Mesodermal cell (in vitro differentiated cells): ENCODE measurements around the gene DNALI1.

Experiments
- H3K27ac ChIP-seq: 2 replicates; pipeline ENCODE4 v1.7.0; 2013; ENCODE audit warnings: mild to moderate bottlenecking, low read depth, low read length, moderate library complexity; ENCODE audit not compliant: severe bottlenecking
- H3K36me3 ChIP-seq: 2 replicates; pipeline ENCODE4 v1.7.1; 2013; ENCODE audit warnings: mild to moderate bottlenecking, low read length, moderate library complexity; ENCODE audit not compliant: control insufficient read depth, insufficient read depth
- H3K4me1 ChIP-seq: one replicate; pipeline ENCODE4 v1.7.1; 2013; ENCODE audit warnings: mild to moderate bottlenecking, low read length; ENCODE audit not compliant: insufficient read depth, control insufficient read depth, poor library complexity, severe bottlenecking
- H3K4me3 ChIP-seq: 2 replicates; pipeline ENCODE4 v1.7.0; 2013; ENCODE audit warnings: low read length, control low read depth, mild to moderate bottlenecking; ENCODE audit not compliant: insufficient read depth, poor library complexity, severe bottlenecking; ENCODE audit errors: extremely low read depth
- H3K9me3 ChIP-seq: 2 replicates; pipeline ENCODE4 v1.7.1; 2013; ENCODE audit warnings: mild to moderate bottlenecking, low read length, moderate library complexity; ENCODE audit not compliant: control insufficient read depth
- WGBS, 2 experiments: methylation state at CpG; one replicate each; pipeline ENCODE4 v1.1.5; 2013; ENCODE audit warnings: missing lambda C conversion rate in 2 of 2; ENCODE audit not compliant: insufficient coverage in 2 of 2; 5-methylcytosine and 5-hydroxymethylcytosine counted together

The DNALI1 gene

DNA sequence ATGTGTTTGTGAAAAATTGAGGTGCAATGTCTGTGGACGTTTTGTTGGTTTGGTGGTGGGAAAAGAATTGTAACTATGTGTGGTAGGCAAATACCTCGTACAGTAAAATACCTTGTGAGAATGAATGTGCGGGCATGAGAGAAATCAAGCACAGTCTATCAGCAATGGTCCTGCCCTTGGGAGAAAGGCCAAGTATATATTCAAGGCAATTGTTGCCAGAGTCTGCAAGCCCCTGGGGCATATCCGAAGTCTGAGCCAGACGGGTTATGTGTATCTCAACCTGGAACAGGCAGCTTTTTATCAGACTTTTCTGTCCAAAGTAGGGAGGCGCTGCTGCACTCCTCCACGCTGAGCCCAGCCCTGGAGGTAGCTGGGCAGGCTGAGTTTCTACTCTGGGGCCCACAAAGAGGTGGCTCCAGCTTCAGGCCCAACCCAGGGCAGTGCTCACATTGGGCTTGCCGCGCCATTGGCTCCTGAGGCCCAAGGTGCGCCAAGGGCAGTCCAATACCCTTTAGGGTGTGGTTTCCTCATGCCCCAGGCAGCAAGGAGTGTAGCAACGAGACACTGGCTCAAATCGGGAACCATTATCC, 48.4 kb downstream of the DNALI1 start:
- Histone ChIP-seq H3K27ac (no peak overlapping the region), H3K36me3 (no peaks in the 10 kb centered on the region), H3K4me3 (no peak overlapping the region), H3K9me3 (no peaks in the 10 kb centered on the region), H3K4me1 (no peaks in the 10 kb centered on the region)
- 84% methylated on average over 12 of the region's 12 CpGs for WGBS, 2 experiments

DNA sequence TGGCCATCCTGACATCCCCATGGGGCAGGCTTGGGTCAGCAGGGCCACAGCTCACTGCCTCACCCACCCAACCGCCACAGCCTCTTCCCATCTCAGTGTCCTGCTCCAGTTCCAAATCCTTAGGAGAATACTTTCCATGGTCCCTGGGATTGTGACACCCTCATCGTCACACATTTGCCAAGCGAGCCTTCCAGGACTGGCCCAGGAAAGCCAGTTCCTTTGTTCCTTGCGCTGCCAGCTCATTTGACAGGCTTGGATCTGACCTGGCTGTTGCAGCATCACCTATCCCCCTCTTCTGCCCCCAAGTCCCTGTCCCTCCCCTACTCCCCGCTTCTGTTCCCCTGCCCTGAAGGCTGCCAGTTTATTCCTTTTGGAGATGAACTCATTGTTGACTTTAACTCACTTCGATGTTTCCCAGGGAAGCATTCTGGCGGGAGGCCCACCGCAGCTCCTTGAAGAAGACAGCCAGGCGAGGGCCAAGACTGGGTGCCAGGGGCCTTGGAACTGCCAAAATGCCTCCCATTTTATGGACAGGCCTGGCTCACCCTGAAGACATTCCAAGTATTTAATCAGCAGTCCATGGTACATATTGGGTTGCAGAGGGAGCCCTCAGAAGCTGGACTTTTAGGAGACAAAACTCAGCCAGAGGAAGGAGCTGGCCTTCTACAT, 49.2 kb downstream of the DNALI1 start:
- no peak overlapping the region for H3K4me3 ChIP-seq
- no peaks in the 10 kb centered on the region for H3K9me3 ChIP-seq
- H3K27ac ChIP-seq: no peak overlapping the region
- WGBS, 2 experiments: 86 to 91% methylated on average over 8 to 9 of the region's 9 CpGs
- H3K4me1 ChIP-seq: no peaks in the 10 kb centered on the region
- H3K36me3 ChIP-seq: no peaks in the 10 kb centered on the region

DNA sequence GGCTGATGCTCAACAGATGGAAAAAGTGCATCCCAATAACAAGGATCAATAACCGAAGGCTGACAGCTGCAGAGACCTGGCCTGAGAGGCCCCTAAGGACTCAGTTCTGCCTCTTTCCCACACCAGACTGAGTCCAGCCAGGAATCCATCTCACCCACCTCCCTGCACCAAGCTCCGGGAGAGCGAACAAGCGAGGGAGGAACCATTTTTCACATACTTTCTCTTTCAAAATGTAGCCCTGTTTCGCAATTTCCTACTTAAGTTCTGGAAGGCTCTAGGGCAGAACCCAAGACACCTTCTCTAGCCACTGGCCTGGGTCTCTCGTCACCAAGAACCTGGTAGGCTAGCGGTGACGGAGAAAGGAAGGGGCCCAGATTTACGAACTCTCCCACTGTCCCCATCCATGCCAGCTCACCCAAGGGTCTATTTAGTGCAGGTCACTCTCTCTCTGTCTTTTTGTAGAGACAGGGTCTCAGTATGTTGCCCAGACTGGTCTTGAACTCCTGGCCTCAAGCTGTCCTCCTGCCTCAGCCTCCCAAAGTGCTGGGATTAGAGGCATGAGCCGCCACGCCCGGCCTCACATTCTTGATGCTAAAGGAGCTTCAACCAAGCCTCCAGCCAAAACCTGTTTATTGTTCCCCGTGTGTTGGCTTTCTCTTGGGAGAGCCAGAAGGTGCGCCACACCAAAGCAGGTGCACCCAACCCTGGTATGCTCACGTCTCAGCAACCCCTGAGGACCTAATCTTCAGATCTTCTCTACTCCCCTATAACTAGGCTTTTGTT, 49.9 kb downstream of the DNALI1 start:
- Histone ChIP-seq H3K4me1 (no peaks in the 10 kb centered on the region), H3K4me3 (no peak overlapping the region), H3K27ac (no peak overlapping the region), H3K9me3 (no peaks in the 10 kb centered on the region), H3K36me3 (no peaks in the 10 kb centered on the region)
- WGBS, 2 experiments: 86 to 94% methylated on average over 12 to 14 of the region's 15 CpGs

- H3K4me1 ChIP-seq: no peaks in the 10 kb centered on the region
- H3K4me3 ChIP-seq: no peak overlapping the region
- no peak overlapping the region for H3K27ac ChIP-seq
- 0 to 18% methylated on average over 1 of the region's 2 CpGs for WGBS, 2 experiments
- no peaks in the 10 kb centered on the region for H3K9me3 ChIP-seq
- no peaks in the 10 kb centered on the region for H3K36me3 ChIP-seq
These were observed 52.3 kb downstream of the DNALI1 start for GRCh38 chr1:37609002-37609401.

DNA sequence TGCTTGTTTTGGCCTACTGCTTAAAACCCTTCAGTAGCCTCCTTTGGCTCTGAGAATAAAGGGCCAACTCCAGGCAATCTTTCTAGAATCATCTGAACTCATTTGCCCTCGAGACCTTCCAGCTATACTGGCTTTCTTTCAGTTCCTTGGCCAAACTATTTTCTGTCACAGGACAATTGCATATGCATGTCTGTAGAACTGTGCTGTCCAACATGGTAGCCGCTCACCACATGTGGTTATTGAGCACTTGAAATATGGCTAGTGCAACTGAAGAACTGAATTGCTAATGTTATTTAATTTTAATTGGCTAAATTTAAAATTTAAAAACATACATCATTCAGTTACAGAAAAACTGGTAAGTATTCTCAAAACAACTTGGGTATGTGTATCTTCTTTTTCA, 53.3 kb downstream of the DNALI1 start:
- H3K4me1 ChIP-seq: no peaks in the 10 kb centered on the region
- no peak overlapping the region for H3K27ac ChIP-seq
- H3K4me3 ChIP-seq: no peak overlapping the region
- H3K9me3 ChIP-seq: no peaks in the 10 kb centered on the region
- H3K36me3 ChIP-seq: no peaks in the 10 kb centered on the region
- 33 to 70% methylated on average over 1 to 2 of the region's 2 CpGs for WGBS, 2 experiments

DNA sequence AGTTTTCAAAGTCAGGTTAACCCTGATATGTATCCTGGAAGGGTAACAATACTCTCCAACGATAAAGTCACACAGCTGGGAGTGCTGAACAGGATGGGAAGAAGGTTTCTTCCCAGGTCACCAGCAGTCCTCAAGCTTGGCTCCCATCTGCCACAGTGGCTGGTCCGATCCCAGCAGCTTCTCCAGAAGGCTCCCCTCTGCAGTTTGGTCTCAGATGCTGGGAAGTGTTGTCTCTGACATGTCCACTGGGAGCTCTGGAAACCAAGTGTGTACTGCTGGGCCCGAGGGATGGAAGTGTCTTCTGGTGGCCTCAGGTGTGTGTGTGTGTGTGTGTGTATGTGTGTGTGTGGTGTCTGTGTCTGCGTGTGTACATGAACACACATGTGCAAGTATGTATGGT, 55.4 kb downstream of the DNALI1 start:
- H3K9me3 ChIP-seq: no peaks in the 10 kb centered on the region
- no peak overlapping the region for H3K4me3 ChIP-seq
- WGBS, 2 experiments: 76 to 79% methylated on average over 3 of the region's 4 CpGs
- no peaks in the 10 kb centered on the region for H3K4me1 ChIP-seq
- H3K27ac ChIP-seq: no peak overlapping the region
- H3K36me3 ChIP-seq: no peaks in the 10 kb centered on the region

- Histone ChIP-seq H3K4me1 (no peaks in the 10 kb centered on the region), H3K4me3 (no peak overlapping the region), H3K9me3 (no peaks in the 10 kb centered on the region), H3K27ac (no peak overlapping the region), H3K36me3 (no peaks in the 10 kb centered on the region)
- 80 to 86% methylated on average over 4 of the region's 5 CpGs for WGBS, 2 experiments
These were observed 57.4 kb downstream of the DNALI1 start for GRCh38 chr1:37614105-37614504.

DNA sequence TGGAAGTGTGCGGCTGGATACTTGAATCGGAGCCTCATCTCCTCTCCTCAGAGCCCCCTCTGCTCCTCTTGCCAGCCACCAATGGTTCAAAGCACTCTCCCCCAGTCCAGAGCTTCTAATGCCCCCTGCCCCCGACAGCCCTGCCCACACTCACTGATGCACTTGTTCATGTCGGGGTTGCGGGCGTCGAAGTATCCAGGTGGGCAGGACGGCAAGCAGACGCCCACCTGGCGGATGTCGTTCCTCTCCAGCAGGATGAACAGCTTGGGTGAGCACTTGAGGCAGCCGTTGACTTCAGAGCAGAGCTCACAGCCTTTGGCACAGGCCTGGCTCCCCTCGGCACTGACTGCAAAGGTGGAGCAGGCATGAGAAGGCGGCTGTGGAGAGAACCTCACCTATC, 59.6 kb downstream of the DNALI1 start:
- Histone ChIP-seq H3K27ac (no peak overlapping the region), H3K4me3 (no peak overlapping the region), H3K36me3 (no peaks in the 10 kb centered on the region), H3K4me1 (no peaks in the 10 kb centered on the region), H3K9me3 (no peaks in the 10 kb centered on the region)
- 75 to 85% methylated on average over 9 to 14 of the region's 14 CpGs for whole genome bisulfite sequencing, 2 experiments
